ENCODE measurements around the gene AGBL4. TPM values are rescaled to one million over a fixed set of nuclear protein-coding genes. Genes with fewer than 3 reads are reported as not detected.

The AGBL4 gene
- total and polyA plus RNA-seq, 2 of the 4 experiments (the other 2 are of a cell fraction) = not detected

DNA sequence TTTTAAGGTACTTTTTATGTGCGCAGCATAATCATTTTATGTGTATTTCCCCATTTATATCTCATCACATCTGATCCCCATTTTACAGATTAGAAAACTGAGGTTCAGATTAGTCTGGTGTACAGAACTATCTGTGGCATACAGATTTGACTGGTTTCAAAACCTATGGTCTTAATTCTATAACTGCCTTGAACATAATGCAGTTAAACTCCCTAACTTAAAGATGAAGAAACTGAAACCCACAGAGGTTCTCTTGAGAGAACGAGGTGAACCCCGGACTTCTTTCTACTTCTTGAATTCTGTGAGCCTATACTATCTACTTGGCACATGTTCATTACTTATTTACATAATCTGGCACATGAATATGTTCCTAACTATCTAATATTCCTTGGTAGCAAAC lies 479.1 kb downstream of the AGBL4 start:
- BruUV-seq (replicated peaks) = no TSS peak
- Histone ChIP-seq H3K4ac (ENCODE audit: low read depth, low read length) (no peak overlapping the region), H2BK20ac (ENCODE audit: low read depth, low read length) (no peak overlapping the region), H3K18ac (ENCODE audit: low read depth, low read length) (no peak overlapping the region), H3K23ac (ENCODE audit: low read depth, low read length) (no peak overlapping the region), H2BK15ac (ENCODE audit: low read depth, low read length) (no peak overlapping the region), H3K4me1 (ENCODE audit: control insufficient read depth, insufficient read depth, low read length) (no peaks in the 10 kb centered on the region), H4K5ac (ENCODE audit: low read depth, low read length) (no peak overlapping the region), H3K27ac (ENCODE audit: insufficient read depth, low read length) (no peak overlapping the region), H3K14ac (replicated peaks; ENCODE audit: low read depth, low read length) (no peak overlapping the region), H2AK5ac (ENCODE audit: low read depth, low read length) (no peak overlapping the region), H2BK120ac (ENCODE audit: low read depth, low read length) (no peak overlapping the region), H3K9me3 (ENCODE audit: control insufficient read depth, insufficient read depth, low read length) (peaks cover 7% of the 10 kb centered on the region), H3K4me2 (ENCODE audit: low read depth, low read length) (no peak overlapping the region), H2AK9ac (replicated peaks; ENCODE audit: low read depth, low read length, poor library complexity) (no peak overlapping the region), H4K8ac (ENCODE audit: low read depth in 2 of 2, low read length in 2 of 2) (no peak overlapping the region), H3K27me3 (ENCODE audit: control insufficient read depth, insufficient read depth, low read length) (no peaks in the 10 kb centered on the region), H3K56ac (ENCODE audit: extremely low read depth, insufficient read depth, low read length) (no peak overlapping the region), H3K9ac (ENCODE audit: low read depth, low read length) (no peak overlapping the region), H3K36me3 (ENCODE audit: control insufficient read depth, insufficient read depth, low read length) (no peaks in the 10 kb centered on the region), H3K9me1 (ENCODE audit: insufficient read depth, low read length) (no peaks in the 10 kb centered on the region), H3K79me1 (ENCODE audit: low read depth in 1 of 2, low read length in 2 of 2) (no peaks in the 10 kb centered on the region), H2AFZ (replicated peaks; ENCODE audit: low read length, poor library complexity) (no peak overlapping the region), H4K20me1 (ENCODE audit: insufficient read depth, low read length) (no peaks in the 10 kb centered on the region), H2BK5ac (ENCODE audit: low read depth, low read length, poor library complexity, severe bottlenecking) (no peak overlapping the region), H3K4me3 (ENCODE audit: insufficient read depth, low read depth, low read length) (no peak overlapping the region), H4K91ac (ENCODE audit: insufficient read depth, low read depth, low read length) (no peak overlapping the region)
- TF ChIP-seq MAZ (IDR thresholded peaks at IDR 0.05; ENCODE audit: borderline replicate concordance, low read depth, low read length) (no peak), FOS (IDR thresholded peaks at IDR 0.05; ENCODE audit: low read depth, low read length) (no peak), RAD21 (IDR thresholded peaks at IDR 0.05; ENCODE audit: low read length) (no peak), CEBPB (IDR thresholded peaks at IDR 0.05; ENCODE audit: low read depth, low read length) (no peak), SMC3 (IDR thresholded peaks at IDR 0.05; ENCODE audit: low read depth, low read length) (no peak), MAFK (IDR thresholded peaks at IDR 0.05; ENCODE audit: low read depth, low read length) (no peak), RFX5 (IDR thresholded peaks at IDR 0.05; ENCODE audit: low read depth, low read length) (no peak), MXI1 (IDR thresholded peaks at IDR 0.05; ENCODE audit: borderline replicate concordance, low read depth, low read length) (no peak)
- TF ChIP-seq, protein P1, sequence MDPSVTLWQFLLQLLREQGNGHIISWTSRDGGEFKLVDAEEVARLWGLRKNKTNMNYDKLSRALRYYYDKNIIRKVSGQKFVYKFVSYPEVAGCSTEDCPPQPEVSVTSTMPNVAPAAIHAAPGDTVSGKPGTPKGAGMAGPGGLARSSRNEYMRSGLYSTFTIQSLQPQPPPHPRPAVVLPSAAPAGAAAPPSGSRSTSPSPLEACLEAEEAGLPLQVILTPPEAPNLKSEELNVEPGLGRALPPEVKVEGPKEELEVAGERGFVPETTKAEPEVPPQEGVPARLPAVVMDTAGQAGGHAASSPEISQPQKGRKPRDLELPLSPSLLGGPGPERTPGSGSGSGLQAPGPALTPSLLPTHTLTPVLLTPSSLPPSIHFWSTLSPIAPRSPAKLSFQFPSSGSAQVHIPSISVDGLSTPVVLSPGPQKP (IDR thresholded peaks at IDR 0.05; ENCODE audit: borderline replicate concordance, low read depth, low read length) = no peak
- TF ChIP-seq, protein P2, sequence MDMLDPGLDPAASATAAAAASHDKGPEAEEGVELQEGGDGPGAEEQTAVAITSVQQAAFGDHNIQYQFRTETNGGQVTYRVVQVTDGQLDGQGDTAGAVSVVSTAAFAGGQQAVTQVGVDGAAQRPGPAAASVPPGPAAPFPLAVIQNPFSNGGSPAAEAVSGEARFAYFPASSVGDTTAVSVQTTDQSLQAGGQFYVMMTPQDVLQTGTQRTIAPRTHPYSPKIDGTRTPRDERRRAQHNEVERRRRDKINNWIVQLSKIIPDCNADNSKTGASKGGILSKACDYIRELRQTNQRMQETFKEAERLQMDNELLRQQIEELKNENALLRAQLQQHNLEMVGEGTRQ (IDR thresholded peaks at IDR 0.05; ENCODE audit: low read depth, low read length) = no peak
- dilution Hi-C loops (cut with HindIII; ENCODE audit: low sequenced_read_pairs, unreplicated experiment) (no loop called here), intact Hi-C loops (cut with micrococcal nuclease) (no loop called here), in situ Hi-C loops (cut with MboI; ENCODE audit: low sequenced_read_pairs) (no loop called here)
- DNase-seq (no peak), ATAC-seq (ENCODE audit: low read depth) (no peak)
- ChIA-PET CTCF (no interaction called here), POLR2A (ENCODE audit: unreplicated experiment) (no interaction called here)
- WGBS, 2 experiments (ENCODE audit: extremely low coverage in 2 of 2, insufficient read length in 1 of 2) = no CpG with 5 or more reads among the region's 3 CpGs
